Stimulated activated CD8-positive, alpha-beta memory T cell treated with anti-CD3 and anti-CD28 coated beads, Interleukin-12 subunit alpha, Interleukin-12 subunit beta, amount 100 ng/mL, for 1 hour (primary cell): ENCODE results near the gene PGC.

Source experiments
- DNase-seq: peaks from one replicate; pipeline ENCODE4 v3.0.0-alpha.2; 2020; ENCODE audit warnings: low read depth

Gene PGC

GRCh38 chr6:41697861-41698781 lies 49.1 kb downstream of the PGC start:
- DNase-seq: no peak

GRCh38 chr6:41696788-41697187 lies 50.4 kb downstream of the PGC start:
- DNase-seq: no peak

- DNase-seq: no peak
Measured at GRCh38 chr6:41695825-41696224, 51.4 kb downstream of the PGC start.

GRCh38 chr6:41694815-41695526 lies 52.2 kb downstream of the PGC start:
- DNase-seq: no peak

- DNase-seq: no peak
Measured at GRCh38 chr6:41693281-41694240, 53.6 kb downstream of the PGC start.

- DNase-seq: no peak
Measured at GRCh38 chr6:41692730-41693129, 54.5 kb downstream of the PGC start.

GRCh38 chr6:41692080-41692675 lies 55.0 kb downstream of the PGC start:
- DNase-seq: no peak

GRCh38 chr6:41691426-41692079 lies 55.6 kb downstream of the PGC start:
- DNase-seq: no peak

GRCh38 chr6:41690541-41691330 lies 56.5 kb downstream of the PGC start:
- DNase-seq: no peak

GRCh38 chr6:41689171-41690008 lies 57.8 kb downstream of the PGC start:
- no peak for DNase-seq

- no peak for DNase-seq
Measured at GRCh38 chr6:41688256-41688965, 58.8 kb downstream of the PGC start.

GRCh38 chr6:41687501-41688175 lies 59.6 kb downstream of the PGC start:
- DNase-seq: no peak
